Frontal cortex (tissue), 4 donors: ENCODE measurements around the gene GALNT6. TPM values are rescaled to one million over a fixed set of nuclear protein-coding genes. Genes with fewer than 3 reads are reported as not detected.

Source experiments
- DNase-seq, 2 donors: peaks; one replicate each; pipeline ENCODE4 v3.0.0; 2012; ENCODE audit warnings: low spot score in 2 of 2
- FAIRE-seq: peaks from 2 replicates; lab custom pipeline; 2012; peaks lifted over from hg19 to GRCh38; lab: Jason Lieb, UNC
- total RNA-seq: library from RNA; depleted of rRNA; stranded (reverse); fragments of >200 nt; gene quantifications from one replicate; pipeline ENCODE4 v1.2.3, GENCODE V29; 2014
- donor health status: control.
- donor health status: control.
- donor health status: control.

Gene GALNT6
- total RNA-seq, 1 donor from 2014 or later, result under 0.01 TPM

- no peak for FAIRE-seq
- DNase-seq, result no peak
Observed at GRCh38 chr12:51383269-51383905, 7.8 kb downstream of the GALNT6 start.

- no peak for DNase-seq
- FAIRE-seq, result no peak
Observed at GRCh38 chr12:51382173-51382572, 9.0 kb downstream of the GALNT6 start.

GRCh38 chr12:51381226-51382079 lies 9.8 kb downstream of the GALNT6 start:
- no peak for DNase-seq
- no peak for FAIRE-seq

GRCh38 chr12:51379571-51379970 lies 11.6 kb downstream of the GALNT6 start:
- DNase-seq, result no peak
- no peak for FAIRE-seq

GRCh38 chr12:51378749-51379148 lies 12.5 kb downstream of the GALNT6 start:
- FAIRE-seq, result no peak
- DNase-seq, result no peak

GRCh38 chr12:51377099-51377984 lies 13.9 kb downstream of the GALNT6 start:
- FAIRE-seq (no peak), DNase-seq (peak in 1 of 2 donors; percentile 44)

- no peak for FAIRE-seq
- DNase-seq, result no peak
Observed at GRCh38 chr12:51374856-51375255, 16.4 kb downstream of the GALNT6 start.

GRCh38 chr12:51374361-51374760 lies 16.8 kb downstream of the GALNT6 start:
- FAIRE-seq (no peak), DNase-seq (no peak)

- FAIRE-seq (no peak), DNase-seq (no peak)
Observed at GRCh38 chr12:51373187-51373586, 18.0 kb downstream of the GALNT6 start.

GRCh38 chr12:51372021-51372420 lies 19.2 kb downstream of the GALNT6 start:
- no peak for DNase-seq
- FAIRE-seq, result no peak

- no peak for FAIRE-seq
- DNase-seq, result peak in 1 of 2 donors; percentile 51
Observed at GRCh38 chr12:51371295-51371953, 19.8 kb downstream of the GALNT6 start.

GRCh38 chr12:51370667-51371066 lies 20.5 kb downstream of the GALNT6 start:
- no peak for DNase-seq
- no peak for FAIRE-seq

GRCh38 chr12:51369581-51369980 lies 21.6 kb downstream of the GALNT6 start:
- FAIRE-seq (no peak), DNase-seq (no peak)

- FAIRE-seq, result no peak
- DNase-seq, result peak in 1 of 2 donors; percentile 30
Observed at GRCh38 chr12:51368640-51369517, 22.3 kb downstream of the GALNT6 start.

GRCh38 chr12:51365276-51365675 lies 25.9 kb downstream of the GALNT6 start:
- DNase-seq (no peak), FAIRE-seq (no peak)

- DNase-seq, result no peak
- FAIRE-seq, result no peak
Observed at GRCh38 chr12:51364001-51364400, 27.2 kb downstream of the GALNT6 start.

GRCh38 chr12:51362747-51363342 lies 28.4 kb downstream of the GALNT6 start:
- no peak for DNase-seq
- no peak for FAIRE-seq

GRCh38 chr12:51362307-51362706 lies 28.9 kb downstream of the GALNT6 start:
- DNase-seq (peak; percentile 57 to 65), FAIRE-seq (no peak)
